ENCODE results near the gene ZNF76. TPM values are rescaled to one million over a fixed set of nuclear protein-coding genes. Genes with fewer than 3 reads are reported as not detected.
A peak's percentile ranks its signal among the peaks of the same experiment; 100 is the strongest.

The ZNF76 gene
- total RNA-seq (2014; rRNA removed; shearing (Covaris generic)): 13.8 and 17.2 TPM in 2 replicates

DNA sequence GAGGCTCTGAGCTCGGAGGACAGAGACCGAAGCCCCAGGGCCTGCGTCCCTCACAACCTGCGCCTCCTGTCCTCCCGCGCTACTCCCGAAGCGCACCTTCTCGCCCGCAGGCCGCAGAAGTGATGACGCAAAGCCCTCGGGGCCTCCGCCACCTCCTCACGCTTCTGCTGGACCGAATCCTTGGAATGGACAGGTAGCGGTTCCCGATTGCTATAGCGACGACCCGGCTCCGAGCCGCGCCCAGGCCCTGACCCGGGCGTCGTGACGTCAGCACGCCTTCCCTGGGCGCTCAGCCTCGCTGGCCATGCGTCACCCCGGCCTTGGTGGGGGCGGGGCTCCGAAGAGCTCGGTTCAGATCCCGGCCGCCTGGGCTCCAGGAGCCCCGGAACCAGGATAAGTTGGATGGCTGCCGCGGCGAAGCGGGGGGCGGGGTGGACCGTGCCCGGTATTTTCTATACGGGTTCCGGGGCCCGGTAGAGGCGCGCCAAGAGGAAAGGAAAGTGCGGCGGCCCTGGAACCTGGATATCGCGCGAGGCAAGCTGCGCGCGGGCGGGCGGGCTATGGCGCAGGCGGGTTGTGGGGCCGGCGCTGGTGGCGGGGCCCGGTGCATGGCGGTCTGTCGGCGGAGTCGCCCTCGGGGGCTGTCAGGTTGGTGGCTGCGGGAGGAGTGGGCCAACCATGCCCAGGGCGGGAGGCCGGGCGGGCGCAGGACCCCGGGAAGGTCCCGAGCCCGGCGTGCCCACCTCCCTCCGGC, at the start of gene ZNF76:
Gene ZNF76 (plus strand): TSS at position 542 of the 754 bp plus-strand sequence. CDS start 21,417 bp downstream, outside the sequence.
- Histone ChIP-seq H3K4me3 (ENCODE audit: insufficient read depth, low read depth, low read length) (peak within 1 kb of the TSS; percentile 84), H3K36me3 (replicated peaks; ENCODE audit: control insufficient read depth, insufficient read depth, low read length) (no peaks in the 10 kb centered on the region), H3K27me3 (ENCODE audit: control insufficient read depth, insufficient read depth, low read length) (no peaks in the 10 kb centered on the region)
- DNase-seq: peak; percentile 100

DNA sequence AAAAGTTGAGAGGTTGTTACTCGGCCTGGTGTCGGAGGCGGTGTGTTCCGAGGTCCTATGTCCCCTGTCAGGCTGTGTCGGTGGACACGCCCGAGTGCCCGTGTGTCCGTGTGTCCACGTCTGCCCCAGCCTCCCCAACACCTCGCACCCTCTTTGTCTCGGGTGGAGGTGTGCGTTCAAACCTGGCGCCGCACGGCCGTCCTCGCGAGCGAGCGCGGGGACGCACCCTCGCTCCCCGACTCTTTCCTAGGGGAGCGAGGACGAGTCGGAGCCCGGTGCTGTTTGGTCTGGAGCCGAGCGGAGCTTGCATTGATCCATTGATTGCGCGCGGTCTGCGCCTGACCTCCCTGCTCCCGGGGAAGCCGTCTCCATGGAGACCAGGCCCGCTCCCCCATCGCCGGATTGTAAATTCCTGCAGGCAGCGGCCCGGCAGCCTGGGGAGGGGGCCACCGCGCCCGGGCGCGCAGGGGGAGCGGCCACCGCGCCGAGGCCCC, 46.2 kb upstream of the ZNF76 start:
- Histone ChIP-seq H3K36me3 (replicated peaks; ENCODE audit: control insufficient read depth, insufficient read depth, low read length) (no peaks in the 10 kb centered on the region), H3K27me3 (ENCODE audit: control insufficient read depth, insufficient read depth, low read length) (peaks cover 72% of the 10 kb centered on the region), H3K4me3 (ENCODE audit: insufficient read depth, low read depth, low read length) (peak overlapping the region; percentile 55)
- DNase-seq: peak; percentile 98

DNA sequence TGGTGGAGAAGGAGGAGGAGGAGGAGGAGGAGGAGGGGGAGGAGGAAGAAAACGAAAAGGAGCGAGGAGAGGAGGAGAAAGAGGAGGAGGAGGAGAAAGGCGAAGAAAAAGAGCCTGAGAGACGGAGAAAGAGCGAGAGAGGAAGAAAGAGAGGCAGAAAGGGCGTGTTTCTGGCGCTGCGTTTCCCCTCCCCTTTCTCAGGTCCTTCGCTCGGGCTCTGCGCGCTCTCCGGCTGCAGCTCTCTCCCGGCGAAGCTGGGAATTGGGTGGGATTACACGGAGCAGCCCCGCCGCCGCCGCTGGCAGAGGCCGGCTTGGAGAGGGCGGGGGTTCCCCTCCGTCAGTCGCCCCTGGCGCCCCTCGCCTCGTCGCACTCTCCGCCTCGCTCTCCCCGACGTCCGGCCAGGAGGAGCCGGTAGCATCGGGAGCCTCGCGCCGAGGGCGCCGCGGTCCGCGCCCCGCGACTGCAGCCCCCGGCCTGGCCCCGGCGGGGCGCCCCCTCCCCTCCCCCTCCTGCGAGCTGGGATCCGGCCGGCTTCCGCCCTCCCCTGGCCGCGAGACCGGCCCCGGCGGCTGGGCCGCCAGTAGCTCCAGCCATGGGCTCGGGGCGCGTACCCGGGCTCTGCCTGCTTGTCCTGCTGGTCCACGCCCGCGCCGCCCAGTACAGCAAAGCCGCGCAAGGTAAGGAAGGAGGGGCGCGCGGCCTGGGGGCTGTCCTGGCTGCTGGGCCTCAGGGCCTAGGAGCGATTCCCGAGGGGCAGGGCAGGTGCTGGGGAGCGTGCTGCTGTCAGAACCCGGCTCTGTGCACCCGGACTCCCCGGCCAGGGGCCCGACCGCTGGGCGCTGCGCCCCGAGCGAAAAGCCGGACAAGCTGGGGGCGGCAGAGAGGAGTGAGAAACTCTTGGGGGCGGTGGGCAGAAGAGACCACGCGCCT, 45.4 kb upstream of the ZNF76 start, which contains the start of gene SCUBE3:
Gene SCUBE3 (plus strand): TSS at position 133 of the 933 bp plus-strand sequence. CDS start 463 bp downstream, at position 596.
- H3K36me3 ChIP-seq (replicated peaks; ENCODE audit: control insufficient read depth, insufficient read depth, low read length): no peaks in the 10 kb centered on the region
- H3K27me3 ChIP-seq (ENCODE audit: control insufficient read depth, insufficient read depth, low read length): peaks cover 71% of the 10 kb centered on the region
- peak within 1 kb of the TSS; percentile 55 for H3K4me3 ChIP-seq (ENCODE audit: insufficient read depth, low read depth, low read length)
- DNase-seq: peak; percentile 95

DNA sequence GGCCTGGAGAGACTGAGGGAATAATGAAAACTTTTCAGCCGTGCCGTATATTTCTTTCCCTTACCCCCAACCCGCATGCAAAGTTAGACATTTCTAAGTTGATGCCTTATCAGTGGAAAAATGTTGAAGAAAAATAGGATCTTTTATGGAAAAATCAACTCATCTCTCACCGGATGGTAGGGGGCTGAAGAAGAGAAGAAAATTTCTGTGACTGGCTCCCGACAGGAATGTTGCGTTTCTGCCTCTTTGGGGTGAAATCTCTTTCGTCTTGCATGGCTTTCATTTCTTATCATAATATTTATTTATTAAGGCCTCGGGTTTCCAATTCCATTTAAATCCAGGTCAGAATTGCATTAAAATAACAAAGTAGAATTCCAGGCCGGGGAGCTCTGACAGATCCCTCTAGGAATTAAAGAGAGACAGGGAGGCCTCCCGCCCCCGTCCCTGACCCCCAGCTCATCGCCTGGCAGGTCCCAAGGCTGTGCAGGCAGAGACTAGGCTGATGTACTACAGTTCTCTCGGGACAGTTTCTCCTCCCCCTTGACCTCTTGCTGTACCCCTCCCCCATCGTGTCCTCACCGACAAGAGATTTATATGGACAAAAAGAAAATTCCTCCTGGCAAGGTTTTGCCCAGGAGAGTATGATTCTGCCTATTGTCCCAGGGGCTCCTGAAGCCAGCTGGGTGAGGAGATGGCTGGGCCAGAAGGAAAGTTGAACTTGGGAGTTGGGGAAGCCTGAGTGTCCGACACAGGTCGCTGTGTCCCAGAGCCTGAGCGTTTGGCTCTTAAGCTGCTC, 44.5 kb upstream of the ZNF76 start:
- peak overlapping the region; percentile 55 for H3K4me3 ChIP-seq (ENCODE audit: insufficient read depth, low read depth, low read length)
- DNase-seq: peak; percentile 75
- no peaks in the 10 kb centered on the region for H3K36me3 ChIP-seq (replicated peaks; ENCODE audit: control insufficient read depth, insufficient read depth, low read length)
- peaks cover 65% of the 10 kb centered on the region for H3K27me3 ChIP-seq (ENCODE audit: control insufficient read depth, insufficient read depth, low read length)

DNA sequence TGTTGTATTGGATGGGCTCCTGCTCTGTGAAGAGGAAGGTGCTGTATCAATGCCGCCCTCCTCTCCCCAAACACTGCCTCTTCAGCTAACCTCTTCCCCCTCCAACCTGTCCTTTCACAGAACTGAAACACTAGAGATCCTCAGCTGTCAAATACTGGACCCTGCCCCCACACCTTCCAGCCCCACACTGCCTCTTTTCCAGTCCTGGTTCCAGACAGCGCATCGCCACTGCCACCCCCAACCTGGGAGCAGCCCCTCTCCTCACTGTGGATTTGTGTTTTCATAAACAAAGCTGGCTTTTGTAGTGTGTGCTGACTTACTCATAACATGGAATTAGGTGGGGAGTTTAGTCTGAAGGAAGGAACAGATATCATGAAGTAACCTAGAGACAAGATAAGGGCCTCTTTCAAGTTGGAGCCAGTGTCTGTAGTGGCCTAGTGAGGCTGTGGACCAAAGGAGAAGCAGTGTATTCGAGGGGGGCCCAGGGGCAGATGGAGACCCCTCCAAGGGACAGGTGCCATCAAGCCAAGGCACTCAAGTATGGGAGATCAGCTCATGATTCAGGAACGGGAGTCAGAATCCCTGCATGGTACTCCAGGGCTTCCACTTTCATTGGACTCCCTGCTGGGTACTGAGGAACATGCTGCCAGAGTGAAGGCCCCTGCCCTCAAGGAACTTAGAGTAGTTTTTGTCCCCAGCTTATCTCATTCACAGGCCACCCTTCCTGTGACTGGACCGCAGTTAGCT, 43.7 kb upstream of the ZNF76 start:
- no peak for DNase-seq
- Histone ChIP-seq H3K27me3 (ENCODE audit: control insufficient read depth, insufficient read depth, low read length) (peaks cover 63% of the 10 kb centered on the region), H3K4me3 (ENCODE audit: insufficient read depth, low read depth, low read length) (no peak overlapping the region), H3K36me3 (replicated peaks; ENCODE audit: control insufficient read depth, insufficient read depth, low read length) (no peaks in the 10 kb centered on the region)

DNA sequence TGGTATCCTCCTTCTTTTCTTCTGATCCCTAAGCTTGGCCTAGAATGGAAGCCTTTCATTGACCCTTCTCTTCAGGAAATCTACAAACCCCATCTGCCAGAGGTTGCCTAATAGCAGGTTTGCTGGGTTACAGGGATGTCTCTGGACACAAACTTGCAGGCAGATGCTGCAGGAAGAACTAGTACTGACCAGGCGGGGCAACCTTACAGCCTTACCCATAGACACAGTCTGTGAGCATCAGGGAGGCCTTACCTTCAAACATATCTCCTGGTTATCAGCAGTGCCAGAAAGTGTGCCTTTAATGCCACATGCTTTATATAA, 43.2 kb upstream of the ZNF76 start:
- DNase-seq: no peak
- Histone ChIP-seq H3K36me3 (replicated peaks; ENCODE audit: control insufficient read depth, insufficient read depth, low read length) (no peaks in the 10 kb centered on the region), H3K4me3 (ENCODE audit: insufficient read depth, low read depth, low read length) (no peak overlapping the region), H3K27me3 (ENCODE audit: control insufficient read depth, insufficient read depth, low read length) (peaks cover 60% of the 10 kb centered on the region)

DNA sequence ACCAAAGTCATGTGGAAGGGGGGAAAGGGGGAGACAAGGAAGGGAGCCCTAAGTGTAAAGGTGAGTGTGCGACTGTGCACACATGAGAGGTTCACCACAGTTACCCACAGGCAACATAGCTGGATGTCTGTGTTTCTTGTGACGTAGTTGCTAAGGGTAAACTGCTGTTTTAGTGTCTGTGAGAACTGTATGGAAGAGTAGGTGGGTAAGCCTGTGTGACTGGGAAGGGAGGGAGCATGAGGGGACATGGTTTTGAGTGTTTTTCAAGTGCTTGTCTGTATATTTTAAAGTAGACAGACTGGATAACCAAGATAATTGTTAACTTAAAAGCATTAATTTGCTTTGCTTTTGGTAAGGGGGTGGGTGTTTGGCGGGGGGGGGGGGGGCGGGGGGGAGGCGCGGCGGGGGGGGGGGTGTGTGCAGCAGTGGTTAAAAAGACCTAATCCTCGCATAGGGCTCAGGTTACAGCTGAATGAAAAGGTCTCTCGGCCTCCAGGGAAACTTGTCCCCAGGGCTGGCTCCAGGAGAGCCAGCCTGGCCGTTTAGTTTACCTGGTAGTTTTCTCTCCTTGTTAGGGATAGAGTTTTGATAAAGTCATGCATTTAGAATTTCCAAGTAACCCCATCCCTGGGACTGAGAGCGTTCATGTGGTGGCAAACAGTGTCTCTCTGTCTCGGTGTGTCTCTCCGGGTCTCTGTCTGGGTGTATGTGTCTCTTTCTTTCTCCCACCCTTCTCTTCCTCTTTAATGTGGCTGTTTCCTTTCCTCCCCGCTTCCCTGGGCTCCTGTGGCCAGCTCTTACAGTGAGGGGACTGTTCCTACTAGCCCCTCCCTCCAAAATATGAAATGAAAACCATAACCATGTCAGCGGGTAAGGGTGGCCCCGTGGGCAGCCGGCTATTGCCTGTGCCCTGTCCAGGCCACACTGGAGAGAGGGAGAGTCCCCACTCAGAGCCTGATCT, 42.4 kb upstream of the ZNF76 start:
- no peaks in the 10 kb centered on the region for H3K36me3 ChIP-seq (replicated peaks; ENCODE audit: control insufficient read depth, insufficient read depth, low read length)
- H3K27me3 ChIP-seq (ENCODE audit: control insufficient read depth, insufficient read depth, low read length): peaks cover 53% of the 10 kb centered on the region
- peak; percentile 79 for DNase-seq
- no peak overlapping the region for H3K4me3 ChIP-seq (ENCODE audit: insufficient read depth, low read depth, low read length)

DNA sequence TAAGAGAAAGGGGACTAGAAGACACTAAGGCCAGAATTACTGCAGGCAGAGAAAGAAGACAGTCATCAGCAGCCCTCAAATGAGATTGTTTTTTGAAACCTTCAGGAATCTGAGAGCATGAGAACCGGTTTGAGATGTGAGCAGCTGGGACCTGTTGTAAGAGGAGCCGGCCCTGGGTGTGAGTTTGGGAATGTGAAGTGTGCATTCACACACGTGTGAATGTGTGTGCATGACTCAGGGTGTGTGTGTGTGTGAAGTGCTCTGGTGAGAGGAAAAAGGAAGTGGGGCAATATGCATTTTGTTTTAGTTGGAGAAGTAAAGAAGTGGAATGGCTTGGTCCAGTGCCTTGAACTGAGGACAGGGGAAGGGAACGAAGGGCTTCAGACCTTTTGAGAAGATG, 41.5 kb upstream of the ZNF76 start:
- Histone ChIP-seq H3K27me3 (ENCODE audit: control insufficient read depth, insufficient read depth, low read length) (peaks cover 44% of the 10 kb centered on the region), H3K4me3 (ENCODE audit: insufficient read depth, low read depth, low read length) (no peak overlapping the region), H3K36me3 (replicated peaks; ENCODE audit: control insufficient read depth, insufficient read depth, low read length) (no peaks in the 10 kb centered on the region)
- no peak for DNase-seq

DNA sequence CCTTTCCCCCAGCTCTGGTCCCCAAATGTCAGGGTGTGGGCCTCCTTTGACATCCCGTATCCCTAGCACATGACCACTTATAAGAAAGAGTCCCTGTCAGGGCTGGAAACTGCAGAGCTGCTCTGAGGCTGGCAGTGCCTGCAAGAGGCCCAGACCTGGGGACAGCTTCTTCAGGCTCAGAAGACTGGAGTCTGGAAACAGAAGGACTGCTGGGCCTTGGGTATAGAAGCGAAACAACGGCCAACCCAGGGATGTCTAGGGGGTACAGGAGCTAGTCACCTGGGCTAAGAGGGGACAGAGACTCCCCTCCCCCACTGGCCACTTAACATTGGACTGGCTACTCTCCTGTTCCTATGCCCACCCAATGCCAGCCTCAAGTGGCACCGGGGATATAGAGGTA, 41.1 kb upstream of the ZNF76 start:
- Histone ChIP-seq H3K36me3 (replicated peaks; ENCODE audit: control insufficient read depth, insufficient read depth, low read length) (no peaks in the 10 kb centered on the region), H3K27me3 (ENCODE audit: control insufficient read depth, insufficient read depth, low read length) (peaks cover 41% of the 10 kb centered on the region), H3K4me3 (ENCODE audit: insufficient read depth, low read depth, low read length) (no peak overlapping the region)
- DNase-seq: no peak

DNA sequence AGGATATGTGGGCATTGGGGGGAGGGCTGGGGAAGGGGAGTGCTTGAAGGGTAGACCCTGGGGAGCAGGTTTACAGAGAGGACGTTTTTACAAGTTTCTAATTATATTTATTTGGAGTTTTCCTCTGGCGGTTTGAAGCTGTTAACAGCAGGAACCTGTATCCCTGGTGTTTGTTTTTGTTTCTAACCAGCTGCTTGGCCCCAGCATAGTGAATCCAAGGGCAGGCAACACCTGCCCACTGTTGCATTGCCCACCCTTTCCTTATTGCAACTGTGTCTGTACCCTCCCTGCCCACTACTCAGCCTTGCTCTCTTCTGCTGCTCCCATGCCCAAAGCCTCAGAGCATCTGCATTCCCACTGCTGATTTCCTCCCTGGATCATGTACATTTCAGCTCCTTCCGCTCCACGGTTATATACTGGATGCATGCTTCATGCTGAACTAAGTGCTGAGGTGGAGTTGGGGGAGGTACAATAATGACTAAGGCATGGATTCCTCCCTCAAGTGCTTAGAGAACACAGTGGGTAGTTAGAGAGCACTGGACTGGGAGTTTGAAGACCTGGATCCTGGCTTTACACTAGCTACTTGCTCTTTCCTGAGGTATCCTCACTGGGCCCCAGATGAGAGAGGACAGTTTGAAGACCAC, 39.7 kb upstream of the ZNF76 start:
- DNase-seq: no peak
- no peak overlapping the region for H3K4me3 ChIP-seq (ENCODE audit: insufficient read depth, low read depth, low read length)
- no peaks in the 10 kb centered on the region for H3K36me3 ChIP-seq (replicated peaks; ENCODE audit: control insufficient read depth, insufficient read depth, low read length)
- peaks cover 33% of the 10 kb centered on the region for H3K27me3 ChIP-seq (ENCODE audit: control insufficient read depth, insufficient read depth, low read length)

DNA sequence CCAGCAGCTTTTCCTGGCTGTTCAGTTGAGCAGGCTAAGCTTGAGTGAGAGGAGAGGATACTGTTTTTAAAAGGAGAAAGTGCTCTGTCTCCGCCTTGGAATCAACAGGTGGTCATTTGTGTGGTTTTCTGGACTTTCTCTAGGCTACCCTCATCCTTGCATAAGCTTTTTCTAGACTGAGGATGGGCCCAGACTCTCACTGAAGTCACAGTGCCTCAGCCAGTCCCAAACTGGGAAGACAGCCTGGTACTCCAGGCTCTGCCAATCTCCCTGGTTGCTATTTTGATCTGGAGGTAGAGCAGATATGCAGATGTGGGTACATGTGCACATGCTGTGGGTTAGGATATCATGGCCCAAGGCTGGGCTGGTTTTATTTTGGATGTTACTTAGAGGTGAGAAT, 38.8 kb upstream of the ZNF76 start:
- H3K36me3 ChIP-seq (replicated peaks; ENCODE audit: control insufficient read depth, insufficient read depth, low read length): no peaks in the 10 kb centered on the region
- no peak overlapping the region for H3K4me3 ChIP-seq (ENCODE audit: insufficient read depth, low read depth, low read length)
- H3K27me3 ChIP-seq (ENCODE audit: control insufficient read depth, insufficient read depth, low read length): peaks cover 24% of the 10 kb centered on the region
- DNase-seq: no peak

DNA sequence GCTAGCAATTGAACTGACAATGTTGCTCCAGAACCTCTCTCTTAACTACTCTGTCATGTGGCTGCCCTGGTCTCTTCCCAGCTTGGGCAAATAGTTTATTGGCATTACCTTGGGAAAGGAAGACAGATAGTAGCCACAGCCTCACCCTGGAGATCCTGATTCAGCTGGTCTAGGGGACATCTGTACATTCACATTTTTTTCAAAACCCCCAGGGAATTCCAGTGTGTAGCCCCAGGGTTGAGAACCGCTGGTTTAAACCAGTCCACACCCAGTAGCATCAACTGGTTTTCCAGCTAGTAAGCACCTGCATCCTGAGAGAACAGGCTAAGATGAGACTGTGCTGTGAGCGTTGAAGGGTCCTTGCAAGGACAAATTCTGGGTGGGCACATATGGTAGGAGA, 36.1 kb upstream of the ZNF76 start:
- peaks cover 7% of the 10 kb centered on the region for H3K27me3 ChIP-seq (ENCODE audit: control insufficient read depth, insufficient read depth, low read length)
- no peak overlapping the region for H3K4me3 ChIP-seq (ENCODE audit: insufficient read depth, low read depth, low read length)
- no peaks in the 10 kb centered on the region for H3K36me3 ChIP-seq (replicated peaks; ENCODE audit: control insufficient read depth, insufficient read depth, low read length)
- DNase-seq: no peak
